Uterus (tissue), 2 donors: Measurements from ENCODE around the gene AREL1.

Experiments
- CTCF ChIP-seq, 4 experiments: fragments of 200-600 bp in 2 of 4; fragments of 450-650 bp in 2 of 4; sonication (generic) in 2 of 4; IDR thresholded peaks; one replicate each; pipeline ENCODE4 v1.5.1; 2016 to 2019; ENCODE audit warnings: antibody characterized with exemption in 4 of 4, mild to moderate bottlenecking in 2 of 4, moderate library complexity in 1 of 4
- POLR2A ChIP-seq, 2 donors: fragments of 450-650 bp; IDR thresholded peaks; one replicate each; pipeline ENCODE4 v1.6.1; 2016; ENCODE audit warnings: antibody characterized with exemption in 2 of 2, mild to moderate bottlenecking in 1 of 2, moderate library complexity in 1 of 2

GRCh38 chr14:74670726-74671411 is 42.0 kb downstream of the AREL1 start:
- TF ChIP-seq POLR2A (IDR thresholded peaks at IDR 0.05): no peak
- no peak for TF ChIP-seq CTCF (IDR thresholded peaks at IDR 0.05)
